ENCODE measurements around the gene PIP4K2C. TPM values are rescaled to one million over a fixed set of nuclear protein-coding genes. Genes with fewer than 3 reads are reported as not detected.

PIP4K2C gene
- total RNA-seq, result 10 to 100 TPM; 63.5 to 67.9 TPM
- long read RNA-seq, transcript PIP4K2C-201 (10 exons, 2,924 nt), result major isoform, 24 of 33 reads
- long read RNA-seq, partial matches to known transcripts, result 4 of 33 reads
- long read RNA-seq, other reads (novel, unspliced or antisense), result 4 of 33 reads

GRCh38 chr12:57590864-57591781 lies at the start of gene PIP4K2C:
Gene PIP4K2C (plus strand): TSS chr12:57591192. CDS start chr12:57591290, 98 bp downstream.
- ATAC-seq (peak; percentile 98), DNase-seq (peak; percentile 82 to 88)
- intact Hi-C loops (cut with DNase I, micrococcal nuclease), result no loop called here

GRCh38 chr12:57541717-57542116 lies 49.3 kb upstream of the PIP4K2C start:
- intact Hi-C loops (cut with DNase I, micrococcal nuclease), result no loop called here
- no peak for DNase-seq
- ATAC-seq, result peak; percentile 59

GRCh38 chr12:57543581-57543980 lies 47.4 kb upstream of the PIP4K2C start:
- intact Hi-C loops (cut with DNase I, micrococcal nuclease), result no loop called here
- DNase-seq (no peak), ATAC-seq (no peak)

GRCh38 chr12:57545809-57546437 lies 45.1 kb upstream of the PIP4K2C start:
- ATAC-seq (peak; percentile 29), DNase-seq (peak in 1 of 2 donors; percentile 40)

GRCh38 chr12:57546438-57547287 lies 44.3 kb upstream of the PIP4K2C start, which contains the start of gene DCTN2:
Gene DCTN2 (minus strand): TSS chr12:57547192. CDS start chr12:57547063, 129 bp downstream.
- intact Hi-C loops (cut with DNase I, micrococcal nuclease), result no loop called here
- ATAC-seq, result peak; percentile 92
- peak; percentile 94 to 98 for DNase-seq

More at GRCh38 chr12:57545809-57546437, 45.1 kb upstream of the PIP4K2C start:
- intact Hi-C loops (cut with DNase I, micrococcal nuclease), result no loop called here

- no peak for ATAC-seq
- intact Hi-C loops (cut with DNase I, micrococcal nuclease), result no loop called here
- DNase-seq, result no peak
Measured at GRCh38 chr12:57547288-57548012, 43.5 kb upstream of the PIP4K2C start.

GRCh38 chr12:57548013-57548315 lies 43.0 kb upstream of the PIP4K2C start:
- intact Hi-C loops (cut with DNase I, micrococcal nuclease), result no loop called here
- no peak for ATAC-seq
- no peak for DNase-seq

- DNase-seq, result no peak
- intact Hi-C loops (cut with DNase I, micrococcal nuclease), result no loop called here
- ATAC-seq, result no peak
Measured at GRCh38 chr12:57548488-57548887, 42.5 kb upstream of the PIP4K2C start.

- intact Hi-C loops (cut with DNase I, micrococcal nuclease), result no loop called here
Measured at GRCh38 chr12:57549203-57549908, 41.6 kb upstream of the PIP4K2C start.

GRCh38 chr12:57549909-57550640 lies 40.9 kb upstream of the PIP4K2C start, which contains the start of gene KIF5A:
Gene KIF5A (plus strand): TSS chr12:57550044. CDS start chr12:57550272, 228 bp downstream.
- intact Hi-C loops (cut with DNase I, micrococcal nuclease), result no loop called here
- peak in 1 of 2 donors; percentile 48 for DNase-seq
- ATAC-seq, result no peak

More at GRCh38 chr12:57549203-57549908, 41.6 kb upstream of the PIP4K2C start:
- DNase-seq, result no peak
- no peak for ATAC-seq

GRCh38 chr12:57550641-57551549 lies 40.1 kb upstream of the PIP4K2C start:
- DNase-seq (no peak), ATAC-seq (no peak)
- intact Hi-C loops (cut with DNase I, micrococcal nuclease), result no loop called here

- ATAC-seq (no peak), DNase-seq (no peak)
- intact Hi-C loops (cut with DNase I, micrococcal nuclease), result no loop called here
Measured at GRCh38 chr12:57551637-57552305, 39.2 kb upstream of the PIP4K2C start.

GRCh38 chr12:57552306-57552651 lies 38.7 kb upstream of the PIP4K2C start:
- ATAC-seq, result no peak
- intact Hi-C loops (cut with DNase I, micrococcal nuclease), result no loop called here
- DNase-seq, result no peak

- ATAC-seq (no peak), DNase-seq (no peak)
- intact Hi-C loops (cut with DNase I, micrococcal nuclease), result no loop called here
Measured at GRCh38 chr12:57552835-57553313, 38.1 kb upstream of the PIP4K2C start.
